ENCODE data around the gene ARHGEF7.

Gene ARHGEF7

DNA sequence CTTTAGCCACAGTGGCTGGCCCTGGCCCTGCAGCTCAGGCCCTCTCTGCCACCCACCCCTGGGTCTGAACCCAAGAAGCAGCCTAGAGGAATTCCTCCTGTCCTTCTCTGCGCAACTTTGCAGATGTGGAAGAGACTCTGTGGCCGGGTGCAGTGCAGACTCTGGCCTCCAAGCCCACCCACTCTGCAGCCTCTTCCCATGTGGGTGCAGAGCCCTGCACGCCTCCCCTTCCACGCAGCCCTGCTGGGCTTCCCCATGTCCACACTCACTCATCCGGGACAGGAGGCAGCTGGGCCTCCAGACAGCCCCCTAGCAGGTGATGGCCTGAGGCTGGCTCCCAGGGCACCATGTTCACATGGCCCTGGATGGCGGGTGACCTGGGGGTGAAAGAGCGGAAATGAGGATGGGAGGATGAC is 207.8 kb downstream of the ARHGEF7 start:
- Histone ChIP-seq H2AFZ (ENCODE audit: low read depth, low read length) (no peak overlapping the region), H3K27ac (ENCODE audit: low read length) (no peak overlapping the region), H3K36me3 (replicated peaks; ENCODE audit: low read depth, low read length) (no peaks in the 10 kb centered on the region), H3K79me2 (ENCODE audit: low read length) (no peaks in the 10 kb centered on the region), H3K27me3 (ENCODE audit: low read depth, low read length) (no peaks in the 10 kb centered on the region), H3K4me3 (ENCODE audit: low read length) (no peak overlapping the region), H3K4me2 (ENCODE audit: low read length) (no peak overlapping the region), H3K9me3 (ENCODE audit: insufficient read depth, low read length) (no peaks in the 10 kb centered on the region), H3K9ac (ENCODE audit: low read length) (no peak overlapping the region), H4K20me1 (ENCODE audit: insufficient read depth, low read length) (no peaks in the 10 kb centered on the region), H3K4me1 (ENCODE audit: low read length) (no peaks in the 10 kb centered on the region)
- no peak for TF ChIP-seq EZH2phosphoT487 (IDR thresholded peaks at IDR 0.05; ENCODE audit: low read depth)

DNA sequence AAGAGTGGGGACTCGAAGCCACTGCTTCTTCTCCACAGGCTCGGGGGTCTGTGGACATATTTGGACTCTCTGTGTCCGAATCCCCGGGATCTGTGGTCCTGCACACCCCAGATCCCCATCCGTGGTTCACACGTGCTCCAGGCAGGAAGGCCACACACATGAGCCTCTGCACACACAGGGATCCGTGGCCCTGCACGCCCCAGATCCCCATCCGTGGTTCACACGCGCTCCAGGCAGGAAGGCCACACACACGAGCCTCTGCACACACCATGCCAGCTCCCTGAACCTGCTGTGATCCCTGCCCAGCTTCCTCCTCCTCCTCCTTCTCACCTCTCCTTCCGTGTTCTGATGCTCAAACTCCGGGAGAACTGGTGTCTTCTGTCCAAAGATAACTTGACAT is 208.4 kb downstream of the ARHGEF7 start:
- Histone ChIP-seq H3K27ac (ENCODE audit: low read length) (no peak overlapping the region), H3K27me3 (ENCODE audit: low read depth, low read length) (no peaks in the 10 kb centered on the region)

DNA sequence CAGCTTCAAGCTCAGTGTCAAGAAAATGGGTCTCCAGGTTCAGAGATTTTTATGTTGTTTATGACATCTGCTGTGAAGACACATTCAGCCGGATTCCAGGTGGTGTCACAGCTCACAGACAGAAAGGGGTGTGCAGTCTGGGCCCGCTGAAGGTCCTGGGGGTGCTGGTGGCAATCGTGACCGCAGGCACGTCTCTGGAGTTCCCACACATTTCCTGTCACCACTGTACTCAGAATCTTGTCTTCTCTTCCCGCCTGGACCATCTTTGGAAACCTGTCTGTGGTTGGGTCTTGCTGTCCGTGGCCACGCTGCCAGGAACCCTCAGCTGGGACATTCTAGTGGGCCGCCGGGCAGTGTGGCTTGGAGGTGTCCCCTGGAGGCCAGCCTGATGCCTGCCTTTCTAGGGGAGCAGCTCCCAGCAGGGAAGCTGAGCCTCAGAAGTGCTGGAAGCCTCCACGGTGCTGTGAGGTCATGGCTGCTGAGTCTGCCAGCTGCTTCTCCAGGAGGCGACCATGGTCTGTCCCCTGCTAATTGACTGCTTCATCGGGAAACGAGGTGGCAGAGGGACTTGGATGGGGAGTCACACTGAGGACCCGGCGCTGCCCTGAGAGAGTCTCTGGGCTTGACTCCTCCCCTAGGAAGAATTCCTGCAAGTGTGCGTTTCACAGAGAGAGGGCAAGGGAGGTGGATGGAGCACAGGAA is 209.0 kb downstream of the ARHGEF7 start:
- no peak for TF ChIP-seq EZH2phosphoT487 (IDR thresholded peaks at IDR 0.05; ENCODE audit: low read depth)
- TF ChIP-seq, protein P1, sequence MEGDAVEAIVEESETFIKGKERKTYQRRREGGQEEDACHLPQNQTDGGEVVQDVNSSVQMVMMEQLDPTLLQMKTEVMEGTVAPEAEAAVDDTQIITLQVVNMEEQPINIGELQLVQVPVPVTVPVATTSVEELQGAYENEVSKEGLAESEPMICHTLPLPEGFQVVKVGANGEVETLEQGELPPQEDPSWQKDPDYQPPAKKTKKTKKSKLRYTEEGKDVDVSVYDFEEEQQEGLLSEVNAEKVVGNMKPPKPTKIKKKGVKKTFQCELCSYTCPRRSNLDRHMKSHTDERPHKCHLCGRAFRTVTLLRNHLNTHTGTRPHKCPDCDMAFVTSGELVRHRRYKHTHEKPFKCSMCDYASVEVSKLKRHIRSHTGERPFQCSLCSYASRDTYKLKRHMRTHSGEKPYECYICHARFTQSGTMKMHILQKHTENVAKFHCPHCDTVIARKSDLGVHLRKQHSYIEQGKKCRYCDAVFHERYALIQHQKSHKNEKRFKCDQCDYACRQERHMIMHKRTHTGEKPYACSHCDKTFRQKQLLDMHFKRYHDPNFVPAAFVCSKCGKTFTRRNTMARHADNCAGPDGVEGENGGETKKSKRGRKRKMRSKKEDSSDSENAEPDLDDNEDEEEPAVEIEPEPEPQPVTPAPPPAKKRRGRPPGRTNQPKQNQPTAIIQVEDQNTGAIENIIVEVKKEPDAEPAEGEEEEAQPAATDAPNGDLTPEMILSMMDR (IDR thresholded peaks at IDR 0.05; ENCODE audit: low read depth, low read length) = no peak
- Histone ChIP-seq H3K9me3 (ENCODE audit: insufficient read depth, low read length) (no peaks in the 10 kb centered on the region), H3K36me3 (replicated peaks; ENCODE audit: low read depth, low read length) (no peaks in the 10 kb centered on the region), H3K27me3 (ENCODE audit: low read depth, low read length) (no peaks in the 10 kb centered on the region), H3K27ac (ENCODE audit: low read length) (no peak overlapping the region), H3K9ac (ENCODE audit: low read length) (no peak overlapping the region), H4K20me1 (ENCODE audit: insufficient read depth, low read length) (no peaks in the 10 kb centered on the region), H3K79me2 (ENCODE audit: low read length) (no peaks in the 10 kb centered on the region), H2AFZ (ENCODE audit: low read depth, low read length) (no peak overlapping the region), H3K4me2 (ENCODE audit: low read length) (no peak overlapping the region), H3K4me1 (ENCODE audit: low read length) (no peaks in the 10 kb centered on the region), H3K4me3 (ENCODE audit: low read length) (no peak overlapping the region)

More for the DNA sequence above, 208.4 kb downstream of the ARHGEF7 start:
- Histone ChIP-seq H3K79me2 (ENCODE audit: low read length) (no peaks in the 10 kb centered on the region), H3K36me3 (replicated peaks; ENCODE audit: low read depth, low read length) (no peaks in the 10 kb centered on the region), H3K9ac (ENCODE audit: low read length) (no peak overlapping the region), H3K4me2 (ENCODE audit: low read length) (no peak overlapping the region), H3K9me3 (ENCODE audit: insufficient read depth, low read length) (no peaks in the 10 kb centered on the region), H4K20me1 (ENCODE audit: insufficient read depth, low read length) (no peaks in the 10 kb centered on the region), H3K4me1 (ENCODE audit: low read length) (no peaks in the 10 kb centered on the region), H3K4me3 (ENCODE audit: low read length) (no peak overlapping the region), H2AFZ (ENCODE audit: low read depth, low read length) (no peak overlapping the region)
- TF ChIP-seq, protein P1 (IDR thresholded peaks at IDR 0.05; ENCODE audit: low read depth, low read length) = no peak
- TF ChIP-seq EZH2phosphoT487 (IDR thresholded peaks at IDR 0.05; ENCODE audit: low read depth) = no peak

DNA sequence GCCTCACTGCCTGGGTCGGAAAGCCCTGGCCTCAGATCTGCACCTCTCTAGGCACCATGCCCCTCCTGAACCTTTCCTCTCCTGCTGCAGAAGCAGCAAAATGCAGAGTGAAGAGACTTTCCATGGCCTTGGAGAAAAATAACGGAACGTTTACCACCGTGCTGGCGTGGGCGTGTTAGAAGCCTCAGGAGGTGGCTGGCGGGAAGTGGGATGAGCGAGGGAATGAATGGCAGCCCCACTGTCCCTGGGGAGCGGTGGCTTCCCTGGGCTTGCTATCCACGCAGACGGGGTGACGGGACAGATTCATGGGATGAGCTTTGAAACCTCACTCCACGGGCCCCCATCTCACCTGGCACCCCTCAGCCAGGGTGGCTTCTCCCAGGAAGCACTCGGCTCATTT is 209.6 kb downstream of the ARHGEF7 start:
- Histone ChIP-seq H3K27me3 (ENCODE audit: low read depth, low read length) (no peaks in the 10 kb centered on the region), H3K4me2 (ENCODE audit: low read length) (no peak overlapping the region)

More for the DNA sequence above, 209.6 kb downstream of the ARHGEF7 start:
- H3K27ac ChIP-seq (ENCODE audit: low read length) = no peak overlapping the region
- no peaks in the 10 kb centered on the region for H3K36me3 ChIP-seq (replicated peaks; ENCODE audit: low read depth, low read length)
- H3K9ac ChIP-seq (ENCODE audit: low read length) = no peak overlapping the region
- H3K79me2 ChIP-seq (ENCODE audit: low read length) = no peaks in the 10 kb centered on the region
- H3K4me1 ChIP-seq (ENCODE audit: low read length) = no peaks in the 10 kb centered on the region
- no peak overlapping the region for H2AFZ ChIP-seq (ENCODE audit: low read depth, low read length)
- TF ChIP-seq EZH2phosphoT487 (IDR thresholded peaks at IDR 0.05; ENCODE audit: low read depth) = no peak
- TF ChIP-seq, protein P1 (IDR thresholded peaks at IDR 0.05; ENCODE audit: low read depth, low read length) = no peak
- H4K20me1 ChIP-seq (ENCODE audit: insufficient read depth, low read length) = no peaks in the 10 kb centered on the region
- no peak overlapping the region for H3K4me3 ChIP-seq (ENCODE audit: low read length)
- no peaks in the 10 kb centered on the region for H3K9me3 ChIP-seq (ENCODE audit: insufficient read depth, low read length)

Measured in OCI-LY3 (cell line).